Thoracic aorta (tissue), 2 donors: Measurements from ENCODE around the gene CALCOCO2. TPM values are rescaled to one million over a fixed set of nuclear protein-coding genes. Genes with fewer than 3 reads are reported as not detected.

Source experiments
- ATAC-seq: fragments of 150-250 bp; one replicate; pipeline ENCODE4 v1.8.0; 2017; ENCODE audit warnings: low read depth; ENCODE audit not compliant: insufficient number of reproducible peaks, low FRiP score
- DNase-seq: peaks from one replicate; pipeline ENCODE4 v3.0.0-alpha.2; 2020; ENCODE audit warnings: low spot score
- H3K27ac ChIP-seq, 2 donors: fragments of 200-600 bp; sonication (generic); 1 replicate in 1 of 2; 2 replicates in 1 of 2; pipeline ENCODE4 v1.5.1; 2016; ENCODE audit warnings: mild to moderate bottlenecking in 2 of 2, moderate library complexity in 2 of 2
- H3K27me3 ChIP-seq: fragments of 200-600 bp; sonication (generic); replicated peaks from 2 replicates; pipeline ENCODE4 v1.6.0; 2016; ENCODE audit warnings: mild to moderate bottlenecking; ENCODE audit not compliant: insufficient read depth
- H3K36me3 ChIP-seq: fragments of 200-600 bp; sonication (generic); one replicate; pipeline ENCODE4 v1.5.1; 2016
- H3K4me1 ChIP-seq, 2 donors: fragments of 200-600 bp; sonication (generic); 1 replicate in 1 of 2; 2 replicates in 1 of 2; pipeline versions ENCODE4 v1.5.1 to v1.6.0; 2016; ENCODE audit warnings: low read depth in 2 of 2, mild to moderate bottlenecking in 1 of 2; ENCODE audit not compliant: control insufficient read depth in 1 of 2
- H3K4me3 ChIP-seq: fragments of 200-600 bp; sonication (generic); 2 replicates; pipeline ENCODE4 v1.5.1; 2016; ENCODE audit warnings: mild to moderate bottlenecking
- H3K9me3 ChIP-seq: fragments of 200-600 bp; sonication (generic); 2 replicates; pipeline ENCODE4 v1.5.1; 2016
- CTCF ChIP-seq: fragments of 200-600 bp; sonication (generic); IDR thresholded peaks from one replicate; pipeline ENCODE4 v1.5.1; 2019; ENCODE audit warnings: antibody characterized with exemption
- total RNA-seq, 2 donors: library from RNA; depleted of rRNA; stranded (reverse); fragments of >200 nt; gene quantifications; one replicate each; pipeline versions ENCODE4 v1.1.0 to v1.2.3, GENCODE V29; 2016

CALCOCO2 gene
- total RNA-seq: 100 to 1,000 TPM; 122 to 192 TPM

- no peaks in the 10 kb centered on the region for H3K9me3 ChIP-seq
- H3K4me1 ChIP-seq: peaks cover 23 to 49% of the 10 kb centered on the region in 2 donors
- peak within 1 kb of the TSS; percentile 92 to 95 for H3K27ac ChIP-seq
- peak; percentile 18 for TF ChIP-seq CTCF
- H3K4me3 ChIP-seq: peak within 1 kb of the TSS; percentile 95
- DNase-seq (peak; percentile 88), ATAC-seq (peak; percentile 92)
- no peaks in the 10 kb centered on the region for H3K27me3 ChIP-seq
- H3K36me3 ChIP-seq: no peaks in the 10 kb centered on the region
Measured at GRCh38 chr17:48830840-48831548, at the start of gene CALCOCO2. Gene CALCOCO2 (plus strand): TSS chr17:48831035. CDS start chr17:48841708, 10,673 bp downstream.

- H3K4me1 ChIP-seq: no peaks in the 10 kb centered on the region
- H3K9me3 ChIP-seq: no peaks in the 10 kb centered on the region
- H3K4me3 ChIP-seq: no peak overlapping the region
- DNase-seq (no peak), ATAC-seq (no peak)
- H3K36me3 ChIP-seq: no peaks in the 10 kb centered on the region
- H3K27ac ChIP-seq: no peak overlapping the region
- TF ChIP-seq CTCF: no peak
- no peaks in the 10 kb centered on the region for H3K27me3 ChIP-seq
Measured at GRCh38 chr17:48787828-48788227, 43.0 kb upstream of the CALCOCO2 start.

- DNase-seq: no peak
- no peak for TF ChIP-seq CTCF
- Histone ChIP-seq H3K9me3 (no peaks in the 10 kb centered on the region), H3K27ac (no peak overlapping the region), H3K36me3 (no peaks in the 10 kb centered on the region), H3K4me3 (no peak overlapping the region), H3K27me3 (no peaks in the 10 kb centered on the region), H3K4me1 (no peaks in the 10 kb centered on the region)
- no peak for ATAC-seq
Measured at GRCh38 chr17:48790607-48791127, 40.2 kb upstream of the CALCOCO2 start.

- DNase-seq (peak; percentile 32), ATAC-seq (peak; percentile 30)
- Histone ChIP-seq H3K9me3 (no peaks in the 10 kb centered on the region), H3K4me3 (no peak overlapping the region), H3K27me3 (no peaks in the 10 kb centered on the region), H3K27ac (no peak overlapping the region), H3K4me1 (no peaks in the 10 kb centered on the region), H3K36me3 (no peaks in the 10 kb centered on the region)
- TF ChIP-seq CTCF: peak; percentile 67
Measured at GRCh38 chr17:48791128-48792032, 39.5 kb upstream of the CALCOCO2 start.
